Measurements from ENCODE around the gene SNX22.

Gene SNX22

GRCh38 chr15:64161688-64162477, 10.4 kb downstream of the SNX22 start:
- CTCF ChIA-PET: no interaction called here
- no peak for DNase-seq (ENCODE audit: low spot score)
- POLR2A ChIA-PET (ENCODE audit: low non-redundant PET): interaction anchor here (0.6 to 1.2 kb wide), 2 partner anchors 9 to 268 kb away, joined by 3 to 4 read pairs; no protein-coding TSS in a partner anchor
- TF ChIP-seq, protein P1, sequence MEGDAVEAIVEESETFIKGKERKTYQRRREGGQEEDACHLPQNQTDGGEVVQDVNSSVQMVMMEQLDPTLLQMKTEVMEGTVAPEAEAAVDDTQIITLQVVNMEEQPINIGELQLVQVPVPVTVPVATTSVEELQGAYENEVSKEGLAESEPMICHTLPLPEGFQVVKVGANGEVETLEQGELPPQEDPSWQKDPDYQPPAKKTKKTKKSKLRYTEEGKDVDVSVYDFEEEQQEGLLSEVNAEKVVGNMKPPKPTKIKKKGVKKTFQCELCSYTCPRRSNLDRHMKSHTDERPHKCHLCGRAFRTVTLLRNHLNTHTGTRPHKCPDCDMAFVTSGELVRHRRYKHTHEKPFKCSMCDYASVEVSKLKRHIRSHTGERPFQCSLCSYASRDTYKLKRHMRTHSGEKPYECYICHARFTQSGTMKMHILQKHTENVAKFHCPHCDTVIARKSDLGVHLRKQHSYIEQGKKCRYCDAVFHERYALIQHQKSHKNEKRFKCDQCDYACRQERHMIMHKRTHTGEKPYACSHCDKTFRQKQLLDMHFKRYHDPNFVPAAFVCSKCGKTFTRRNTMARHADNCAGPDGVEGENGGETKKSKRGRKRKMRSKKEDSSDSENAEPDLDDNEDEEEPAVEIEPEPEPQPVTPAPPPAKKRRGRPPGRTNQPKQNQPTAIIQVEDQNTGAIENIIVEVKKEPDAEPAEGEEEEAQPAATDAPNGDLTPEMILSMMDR (conservative IDR thresholded peaks at IDR 0.05; ENCODE audit: low read depth): no peak
- peak overlapping the region; percentile 84 for H3K27ac ChIP-seq

DNA sequence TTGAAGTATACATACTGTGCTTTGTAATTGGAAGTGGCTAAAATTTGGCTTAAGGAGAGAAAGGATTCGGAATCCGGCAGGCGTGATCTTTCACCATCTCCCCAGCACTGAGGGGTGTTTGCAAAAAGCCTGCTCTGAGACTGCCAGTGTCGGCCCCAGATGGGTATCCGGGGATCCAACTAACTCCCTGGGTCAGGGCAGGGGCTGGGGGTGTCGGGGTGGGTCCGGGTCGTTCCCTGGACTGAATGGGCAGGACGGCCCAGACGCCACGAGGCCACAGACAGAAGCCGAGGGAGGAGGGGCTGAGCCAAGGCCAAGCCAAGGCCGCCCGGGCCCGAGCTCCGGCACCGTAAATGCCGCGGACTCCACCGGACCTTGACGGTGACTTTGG, 10.9 kb downstream of the SNX22 start:
- POLR2A ChIA-PET (ENCODE audit: low non-redundant PET): interaction anchor here (1.2 kb wide), 1 partner anchor 9 kb away, joined by 4 read pairs; no protein-coding TSS in a partner anchor
- CTCF ChIA-PET: interaction anchor here (1.3 kb wide), 1 partner anchor 14 kb away, joined by 3 read pairs; no protein-coding TSS in a partner anchor

DNA sequence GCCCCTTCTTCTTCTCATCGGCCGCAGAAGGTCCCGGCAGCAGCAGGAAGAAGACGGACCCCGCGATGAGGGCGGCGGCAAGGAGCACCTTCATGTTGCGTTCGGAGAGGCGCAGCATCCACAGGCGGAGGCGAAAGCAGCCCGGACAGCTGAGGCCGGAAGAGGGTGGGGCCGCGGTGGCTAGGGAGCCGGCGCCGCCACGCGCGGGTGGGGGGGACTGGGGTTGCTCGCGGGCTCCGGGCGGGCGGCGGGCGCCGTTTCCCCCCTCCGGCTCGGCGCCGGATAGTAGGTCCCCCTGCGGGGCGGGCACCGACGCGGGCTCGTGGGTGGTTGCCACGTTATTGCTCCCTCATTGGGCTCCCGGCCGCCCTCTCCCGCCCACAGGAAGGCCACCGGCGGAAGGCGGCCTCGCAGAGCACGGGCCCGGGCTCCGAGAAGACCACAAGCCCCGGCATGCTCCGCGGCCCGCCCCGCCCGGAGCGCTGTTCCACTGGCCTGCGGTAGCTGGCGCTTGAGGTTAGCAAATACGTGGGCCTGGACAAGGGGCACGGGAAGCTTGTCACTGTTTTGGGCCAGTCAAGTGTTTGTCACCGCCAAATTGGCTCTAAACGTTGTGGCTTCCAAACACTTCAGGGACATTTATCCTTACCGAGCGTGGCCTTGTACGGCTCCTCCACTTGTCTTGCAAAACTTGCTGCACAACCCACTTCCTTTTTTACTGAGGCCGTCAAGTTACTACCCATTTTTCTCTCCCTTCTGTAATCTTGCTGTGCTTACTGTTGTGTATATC, 11.5 kb downstream of the SNX22 start, which contains the start of gene PPIB:
TSS of gene PPIB (minus strand) at position 154 of the 790 bp plus-strand sequence. CDS start at position 118, 36 bp downstream.
- POLR2A ChIA-PET (ENCODE audit: low non-redundant PET): interaction anchor here (1.2 kb wide), 1 partner anchor 10 kb away, joined by 4 read pairs; no protein-coding TSS in a partner anchor
- TF ChIP-seq, protein P1 (conservative IDR thresholded peaks at IDR 0.05; ENCODE audit: low read depth): peak; percentile 87
- DNase-seq (ENCODE audit: low spot score): peak; percentile 98
- CTCF ChIA-PET: interaction anchor here (0.9 to 1.3 kb wide), 2 partner anchors 13 kb away, joined by 3 to 4 read pairs; no protein-coding TSS in a partner anchor
- H3K27ac ChIP-seq: peak within 1 kb of the TSS; percentile 84

More for the DNA sequence above, 10.9 kb downstream of the SNX22 start:
- peak; percentile 41 for DNase-seq (ENCODE audit: low spot score)
- TF ChIP-seq, protein P1 (conservative IDR thresholded peaks at IDR 0.05; ENCODE audit: low read depth): no peak
- peak overlapping the region; percentile 84 for H3K27ac ChIP-seq

GRCh38 chr15:64163659-64164362, 12.3 kb downstream of the SNX22 start:
- CTCF ChIA-PET: interaction anchor here (0.6 to 1.3 kb wide), 5 partner anchors 10 to 280 kb away, joined by 3 to 5 read pairs (median 4); no protein-coding TSS in a partner anchor

DNA sequence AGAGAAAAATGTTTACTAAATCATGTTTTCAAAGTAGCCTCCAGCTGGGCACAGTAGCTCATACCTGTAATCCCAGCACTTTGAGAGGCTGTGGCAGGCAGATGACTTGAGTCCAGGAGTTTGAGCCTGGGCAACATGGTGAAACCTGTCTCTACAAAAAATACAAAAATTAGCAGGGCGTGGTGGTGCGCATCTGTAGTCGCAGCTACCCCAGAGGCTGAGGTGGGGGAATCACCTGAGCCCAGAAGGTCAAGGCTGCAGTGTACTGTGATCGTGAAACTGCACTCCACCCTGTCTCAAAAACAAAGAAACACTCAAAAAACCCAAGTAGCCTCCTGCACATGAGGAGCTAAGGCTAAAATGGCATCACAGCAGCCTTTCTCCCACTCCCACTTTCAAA, 12.9 kb downstream of the SNX22 start:
- TF ChIP-seq, protein P1 (conservative IDR thresholded peaks at IDR 0.05; ENCODE audit: low read depth): no peak
- POLR2A ChIA-PET (ENCODE audit: low non-redundant PET): no interaction called here
- CTCF ChIA-PET: interaction anchor here (0.6 to 1.1 kb wide), 3 partner anchors 11 to 576 kb away, joined by 3 to 4 read pairs (median 3); no protein-coding TSS in a partner anchor
- DNase-seq (ENCODE audit: low spot score): no peak
- H3K27ac ChIP-seq: no peak overlapping the region

More at GRCh38 chr15:64163659-64164362, 12.3 kb downstream of the SNX22 start:
- H3K27ac ChIP-seq: peak overlapping the region; percentile 84
- DNase-seq (ENCODE audit: low spot score): no peak
- TF ChIP-seq, protein P1 (conservative IDR thresholded peaks at IDR 0.05; ENCODE audit: low read depth): no peak
- POLR2A ChIA-PET (ENCODE audit: low non-redundant PET): no interaction called here
